ENCODE results near the gene TAGLN.

DNA sequence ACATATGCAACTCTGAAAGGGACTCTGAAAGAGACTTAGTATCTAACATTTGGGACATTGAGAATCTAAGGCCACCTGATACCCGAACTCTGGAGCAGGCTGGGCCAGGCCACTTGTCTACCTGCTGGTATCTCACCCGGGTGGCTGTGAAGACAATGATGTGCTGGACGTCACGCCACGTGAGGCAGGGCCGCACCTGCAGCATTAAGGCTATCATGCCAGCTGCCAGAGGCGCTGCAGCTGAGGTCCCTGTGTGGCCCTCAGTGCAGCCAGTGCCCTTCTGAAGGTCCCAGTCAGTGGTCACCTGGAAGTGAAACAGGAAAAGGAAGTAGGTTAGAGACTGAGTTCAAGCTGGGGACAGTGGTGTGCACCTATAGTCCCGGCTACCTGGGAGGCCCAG lies 20.3 kb downstream of the TAGLN start:
- TF ChIP-seq CTCF (IDR thresholded peaks at IDR 0.05; ENCODE audit: control extremely low read depth in 1 of 3, insufficient read depth in 1 of 3, low read depth in 1 of 3, low read length in 3 of 3) (no peak), FOSL1 (IDR thresholded peaks at IDR 0.05; ENCODE audit: insufficient read depth, low read depth, low read length) (no peak), BACH1 (IDR thresholded peaks at IDR 0.05; ENCODE audit: low read length) (no peak), TAF1 (IDR thresholded peaks at IDR 0.05; ENCODE audit: low read depth, low read length) (no peak)
